Stomach (tissue), 9 donors: ENCODE results near the gene BOK. TPM values are rescaled to one million over a fixed set of nuclear protein-coding genes. Genes with fewer than 3 reads are reported as not detected.
"Not testable (repeated sequence)": the region's sequence is repeated elsewhere in the genome, so short reads cannot be mapped to it uniquely, and the experiment has no call there.

Experiments
- DNase-seq, 2 donors: peaks; one replicate each; pipeline versions ENCODE4 v3.0.0 to v3.0.0-alpha.2; 2013 to 2019
- H3K27ac ChIP-seq, 5 donors: fragments of 200-600 bp in 4 of 5; sonication (generic) in 4 of 5; one replicate each; pipeline ENCODE4 v1.5.1; 2013 to 2019; ENCODE audit warnings: mild to moderate bottlenecking in 1 of 5, moderate library complexity in 1 of 5
- H3K27me3 ChIP-seq, 3 donors: fragments of 200-600 bp; sonication (generic); one replicate each; pipeline ENCODE4 v1.5.1; 2017 to 2019; ENCODE audit warnings: mixed run types in 1 of 3
- H3K36me3 ChIP-seq, 4 donors: fragments of 200-600 bp; sonication (generic); 1 replicate in 3 of 4; 2 replicates in 1 of 4; pipeline ENCODE4 v1.5.1; 2016 to 2019
- H3K4me1 ChIP-seq, 4 donors: fragments of 200-600 bp; sonication (generic); one replicate each; pipeline ENCODE4 v1.5.1; 2016 to 2019
- H3K4me3 ChIP-seq, 4 donors: fragments of 200-600 bp; sonication (generic) in 3 of 4; one replicate each; pipeline ENCODE4 v1.5.1; 2016 to 2019; ENCODE audit warnings: mild to moderate bottlenecking in 1 of 4
- H3K9me3 ChIP-seq, 4 donors: fragments of 200-600 bp; sonication (generic); one replicate each; pipeline ENCODE4 v1.5.1; 2016 to 2019
- CTCF ChIP-seq, 7 experiments: fragments of 450-650 bp in 4 of 7; fragments of 200-600 bp in 3 of 7; sonication (generic) in 3 of 7; IDR thresholded peaks; one replicate each; pipeline ENCODE4 v1.5.1; 2016 to 2019; ENCODE audit warnings: antibody characterized with exemption in 7 of 7, control low read depth in 2 of 7, mild to moderate bottlenecking in 1 of 7
- EP300 ChIP-seq: sonication (generic); formaldehyde crosslinking; IDR thresholded peaks from one replicate; pipeline ENCODE4 v1.6.1; 2017; ENCODE audit warnings: antibody characterized with exemption
- POLR2A ChIP-seq, 4 donors: fragments of 450-650 bp; IDR thresholded peaks; one replicate each; pipeline ENCODE4 v1.6.1; 2016; ENCODE audit warnings: antibody characterized with exemption in 4 of 4, control low read depth in 2 of 4, mild to moderate bottlenecking in 1 of 4, moderate library complexity in 1 of 4
- POLR2AphosphoS5 ChIP-seq, 3 donors: sonication (generic); formaldehyde crosslinking; IDR thresholded peaks; one replicate each; pipeline ENCODE4 v1.6.1; 2016; ENCODE audit warnings: antibody characterized with exemption in 3 of 3
- WGBS, 5 donors: extraction: QIAGEN DNeasy Blood & Tissue Kit in 3 of 5; methylation state at CpG; one replicate each; pipeline versions ENCODE4 v1.1.5 to v1.1.7; 2013 to 2018; 5-methylcytosine and 5-hydroxymethylcytosine counted together
- intact Hi-C: fragments of 100-400 bp; cut with DNase I; formaldehyde crosslinking; loops from one replicate; pipeline ENCODE4 v1.15.1; 2023; ENCODE audit warnings: low total_unique reads
- polyA plus RNA-seq, 3 donors: library from polyadenylated mRNA; stranded (reverse); fragments of 200-250 nt; gene quantifications; one replicate each; pipeline ENCODE4 v1.2.3, GENCODE V29; 2013
- total RNA-seq, 5 donors: library from RNA; depleted of rRNA; stranded (reverse); fragments of >200 nt; gene quantifications; one replicate each; pipeline versions ENCODE4 v1.1.0 to v1.2.3, GENCODE V29; 2014 to 2016
- donor health status: healthy with polysubstance abuse.
- donor health status: Bipolar disorder and iron deficiency.
- donor health status: healthy.

The BOK gene
- total and polyA plus RNA-seq, 8 donors: 13.0 to 112 (median 36.1) TPM

- peaks cover 20 to 51% (median 40%) of the 10 kb centered on the region in 4 donors for H3K4me1 ChIP-seq
- DNase-seq: no peak
- no peak overlapping the region for H3K4me3 ChIP-seq
- H3K9me3 ChIP-seq: no peaks in the 10 kb centered on the region
- H3K27ac ChIP-seq: no peak overlapping the region
- peaks cover 4 to 32% (median 27%) of the 10 kb centered on the region in 4 donors for H3K36me3 ChIP-seq
- no peak for TF ChIP-seq POLR2A (IDR thresholded peaks at IDR 0.05)
- peak in 1 of 3 donors; percentile 39 for TF ChIP-seq POLR2AphosphoS5 (IDR thresholded peaks at IDR 0.05)
- intact Hi-C loops: no loop called here
- WGBS, 5 donors: 73 to 84% (median 78%) methylated on average over 7 of the region's 7 CpGs
- H3K27me3 ChIP-seq: no peaks in the 10 kb centered on the region
These were observed 7.9 kb downstream of the BOK start for GRCh38 chr2:241566468-241566867.

- H3K36me3 ChIP-seq: peaks cover 4 to 39% (median 34%) of the 10 kb centered on the region in 4 donors
- WGBS, 5 donors: 88 to 98% (median 91%) methylated on average over 5 to 15 of the region's 15 CpGs
- H3K4me3 ChIP-seq, DNase-seq, H3K27me3 ChIP-seq, intact Hi-C loops, H3K9me3 ChIP-seq, H3K27ac ChIP-seq: not testable (repeated sequence)
- peaks cover 13 to 43% (median 32%) of the 10 kb centered on the region in 4 donors for H3K4me1 ChIP-seq
These were observed 8.7 kb downstream of the BOK start for GRCh38 chr2:241567266-241567665.

- peaks cover under 1 to 39% (median 34%) of the 10 kb centered on the region in 4 donors for H3K36me3 ChIP-seq
- H3K27me3 ChIP-seq: no peaks in the 10 kb centered on the region
- TF ChIP-seq POLR2A (IDR thresholded peaks at IDR 0.05) (no peak), CTCF (IDR thresholded peaks at IDR 0.05) (no peak), EP300 (no peak), POLR2AphosphoS5 (IDR thresholded peaks at IDR 0.05) (no peak)
- H3K4me1 ChIP-seq: peaks cover 9 to 40% (median 26%) of the 10 kb centered on the region in 4 donors
- DNase-seq: no peak
- intact Hi-C loops: no loop called here
- no peak overlapping the region for H3K27ac ChIP-seq
- 93 to 98% (median 95%) methylated on average over 7 to 8 of the region's 8 CpGs for WGBS, 5 donors
- H3K4me3 ChIP-seq: no peak overlapping the region
- no peaks in the 10 kb centered on the region for H3K9me3 ChIP-seq
These were observed 9.2 kb downstream of the BOK start for GRCh38 chr2:241567776-241568175.

GRCh38 chr2:241568726-241569125 lies 10.2 kb downstream of the BOK start:
- H3K27me3 ChIP-seq: no peaks in the 10 kb centered on the region
- no peak overlapping the region for H3K27ac ChIP-seq
- WGBS, 5 donors: 74 to 94% (median 83%) methylated on average over 4 of the region's 4 CpGs
- intact Hi-C loops: no loop called here
- TF ChIP-seq EP300 (no peak), POLR2A (IDR thresholded peaks at IDR 0.05) (no peak), CTCF (IDR thresholded peaks at IDR 0.05) (no peak), POLR2AphosphoS5 (IDR thresholded peaks at IDR 0.05) (no peak)
- DNase-seq: no peak
- H3K4me1 ChIP-seq: peaks cover 6 to 31% (median 17%) of the 10 kb centered on the region in 4 donors
- no peaks in the 10 kb centered on the region for H3K9me3 ChIP-seq
- no peak overlapping the region for H3K4me3 ChIP-seq
- H3K36me3 ChIP-seq: peaks cover 10 to 41% (median 34%) of the 10 kb centered on the region in 4 donors

- Histone ChIP-seq H3K4me1 (peaks cover 0 to 20% (median 6%) of the 10 kb centered on the region in 4 donors), H3K36me3 (peaks cover 10 to 51% (median 42%) of the 10 kb centered on the region in 4 donors), H3K27ac (no peak overlapping the region), H3K9me3 (no peaks in the 10 kb centered on the region), H3K4me3 (no peak overlapping the region), H3K27me3 (no peaks in the 10 kb centered on the region)
- no peak for DNase-seq
- 87 to 95% (median 90%) methylated on average over 21 to 23 of the region's 23 CpGs for WGBS, 5 donors
- TF ChIP-seq CTCF (IDR thresholded peaks at IDR 0.05) (no peak), EP300 (no peak), POLR2AphosphoS5 (IDR thresholded peaks at IDR 0.05) (no peak), POLR2A (IDR thresholded peaks at IDR 0.05) (no peak)
- intact Hi-C loops: no loop called here
These were observed 11.3 kb downstream of the BOK start for GRCh38 chr2:241569831-241570281.
